AML-193 (cell line): ENCODE measurements around the gene CIAO2B.
"Not testable (repeated sequence)": the region's sequence is repeated elsewhere in the genome, so short reads cannot be mapped to it uniquely, and the experiment has no call there.

Source experiments
- DNase-seq, 2 experiments: peaks; one replicate each; lab custom pipeline; 2025; lab: John Stamatoyannopoulos, UW

Gene CIAO2B

GRCh38 chr16:66955363-66956153 is 21.4 kb upstream of the CIAO2B start:
- DNase-seq, result not testable (repeated sequence)

- DNase-seq, result peak; percentile 50 to 64
Measured at GRCh38 chr16:66954097-66954659, 20.0 kb upstream of the CIAO2B start.

GRCh38 chr16:66953462-66954096 is 19.4 kb upstream of the CIAO2B start:
- DNase-seq, result no peak

GRCh38 chr16:66952430-66953110 is 18.4 kb upstream of the CIAO2B start:
- DNase-seq, result no peak

GRCh38 chr16:66950971-66951790 is 17.0 kb upstream of the CIAO2B start:
- DNase-seq, result no peak

- no peak for DNase-seq
Measured at GRCh38 chr16:66950437-66950836, 16.2 kb upstream of the CIAO2B start.

- no peak for DNase-seq
Measured at GRCh38 chr16:66949472-66949871, 15.3 kb upstream of the CIAO2B start.

GRCh38 chr16:66948837-66949225 is 14.6 kb upstream of the CIAO2B start:
- no peak for DNase-seq

- DNase-seq, result no peak
Measured at GRCh38 chr16:66948134-66948836, 14.1 kb upstream of the CIAO2B start.

GRCh38 chr16:66947302-66948065 is 13.3 kb upstream of the CIAO2B start:
- DNase-seq, result peak; percentile 79 to 80

- DNase-seq, result no peak
Measured at GRCh38 chr16:66946974-66947301, 12.7 kb upstream of the CIAO2B start.

- DNase-seq, result no peak
Measured at GRCh38 chr16:66946541-66946940, 12.3 kb upstream of the CIAO2B start.

- no peak for DNase-seq
Measured at GRCh38 chr16:66945939-66946338, 11.7 kb upstream of the CIAO2B start.

- DNase-seq, result not testable (repeated sequence)
Measured at GRCh38 chr16:66944971-66945370, 10.8 kb upstream of the CIAO2B start.

- DNase-seq, result no peak
Measured at GRCh38 chr16:66944054-66944441, 9.8 kb upstream of the CIAO2B start.

- DNase-seq, result no peak
Measured at GRCh38 chr16:66943426-66944053, 9.3 kb upstream of the CIAO2B start.

- no peak for DNase-seq
Measured at GRCh38 chr16:66942981-66943380, 8.8 kb upstream of the CIAO2B start.

GRCh38 chr16:66940236-66940635 is 6.0 kb upstream of the CIAO2B start:
- DNase-seq, result no peak

- DNase-seq, result no peak
Measured at GRCh38 chr16:66939366-66939765, 5.2 kb upstream of the CIAO2B start.

- DNase-seq, result no peak
Measured at GRCh38 chr16:66937725-66938337, 3.6 kb upstream of the CIAO2B start.
